ENCODE measurements around the gene GPC6. TPM values are rescaled to one million over a fixed set of nuclear protein-coding genes. Genes with fewer than 3 reads are reported as not detected.

The GPC6 gene
- total and polyA plus RNA-seq, 12 donors = 0.15 to 5.4 (median 2.5) TPM

DNA sequence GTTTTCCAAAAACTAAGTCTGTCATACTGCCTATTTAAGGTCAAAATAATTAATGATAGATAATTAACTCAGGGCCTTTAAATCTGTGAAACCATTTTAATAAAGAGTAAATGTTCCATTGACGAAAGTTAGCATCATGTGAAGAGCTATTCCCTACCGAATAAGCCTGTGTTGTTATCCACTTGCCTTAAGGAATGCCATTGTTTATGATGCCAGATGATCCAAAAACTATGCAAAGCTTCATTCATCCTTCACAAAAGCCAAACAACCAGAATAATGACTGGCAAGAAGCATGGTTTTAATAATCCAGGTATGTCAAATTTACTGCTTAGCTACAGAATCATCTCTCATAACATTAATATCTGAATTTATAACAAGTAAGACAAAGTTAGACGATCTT is 6.5 kb upstream of the GPC6 start:
- no peak overlapping the region for H3K4me3 ChIP-seq
- ATAC-seq = no peak
- no peak for TF ChIP-seq CTCF (IDR thresholded peaks at IDR 0.05)
- intact Hi-C loops (cut with DNase I) = no loop called here
- no peaks in the 10 kb centered on the region for H3K9me3 ChIP-seq
- no peaks in the 10 kb centered on the region for H3K36me3 ChIP-seq
- WGBS, 2 donors = 50 to 55% methylated on average over 3 of the region's 3 CpGs
- H3K27ac ChIP-seq = no peak overlapping the region
- DNase-seq = no peak
- H3K27me3 ChIP-seq = no peaks in the 10 kb centered on the region
- no peaks in the 10 kb centered on the region for H3K4me1 ChIP-seq

DNA sequence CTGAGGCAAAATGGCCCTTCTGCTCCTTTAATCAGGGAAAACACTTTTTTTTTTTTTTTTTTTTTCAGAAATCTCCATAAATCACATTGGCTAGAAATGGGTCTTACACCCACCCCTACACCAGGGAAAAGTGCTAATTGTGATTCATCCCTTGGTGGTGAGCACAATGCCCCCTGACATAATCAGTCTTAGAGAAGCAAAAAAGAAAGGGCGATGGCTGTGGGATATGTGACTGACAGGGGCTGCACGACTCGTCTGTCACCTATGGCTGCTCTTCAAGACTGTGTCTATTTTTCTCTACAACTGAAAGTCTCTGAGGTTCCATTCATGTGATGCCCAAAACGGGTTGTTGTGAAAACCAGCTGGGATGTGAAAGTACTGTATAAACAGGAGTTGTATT is 3.6 kb upstream of the GPC6 start:
- DNase-seq = no peak
- H3K9me3 ChIP-seq = no peaks in the 10 kb centered on the region
- ATAC-seq = no peak
- WGBS, 2 donors = 83 to 90% methylated on average over 4 of the region's 4 CpGs
- intact Hi-C loops (cut with DNase I) = no loop called here
- H3K4me1 ChIP-seq = peaks cover 0 to 12% (median 0%) of the 10 kb centered on the region in 9 donors
- no peaks in the 10 kb centered on the region for H3K36me3 ChIP-seq
- H3K27me3 ChIP-seq = peaks cover 0 to 24% (median 21%) of the 10 kb centered on the region in 7 donors
- no peak overlapping the region for H3K27ac ChIP-seq
- no peak for TF ChIP-seq CTCF (IDR thresholded peaks at IDR 0.05)
- no peak overlapping the region for H3K4me3 ChIP-seq

DNA sequence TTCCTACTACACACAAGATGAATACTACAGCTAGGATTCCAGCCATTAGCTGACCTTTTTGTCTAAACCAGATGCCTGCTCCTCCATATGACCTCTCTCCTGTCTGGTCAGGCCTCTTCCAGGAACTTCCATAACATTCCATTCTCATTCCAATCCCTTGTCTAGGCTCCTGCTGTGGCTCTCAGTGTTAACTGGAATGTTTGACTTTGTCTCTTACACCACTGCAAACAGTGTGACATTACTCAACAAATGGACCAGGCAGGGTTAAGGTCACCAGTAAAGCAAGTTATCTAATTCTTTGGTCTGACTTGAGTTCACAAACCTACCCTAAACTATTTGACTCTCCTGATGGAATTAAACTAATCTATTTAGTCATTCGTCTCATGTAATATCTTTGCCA is 2.1 kb upstream of the GPC6 start:
- no peak for TF ChIP-seq CTCF (IDR thresholded peaks at IDR 0.05)
- no peaks in the 10 kb centered on the region for H3K36me3 ChIP-seq
- peaks cover 0 to 38% (median 36%) of the 10 kb centered on the region in 7 donors for H3K27me3 ChIP-seq
- peaks cover 0 to 16% (median 0%) of the 10 kb centered on the region in 9 donors for H3K4me1 ChIP-seq
- no peak overlapping the region for H3K27ac ChIP-seq
- H3K4me3 ChIP-seq = no peak overlapping the region
- intact Hi-C loops (cut with DNase I) = no loop called here
- DNase-seq (no peak), ATAC-seq (no peak)
- H3K9me3 ChIP-seq = no peaks in the 10 kb centered on the region
- 75 to 93% methylated on average over 1 of the region's 1 CpG for WGBS, 2 donors

- Histone ChIP-seq H3K9me3 (no peaks in the 10 kb centered on the region), H3K27me3 (peaks cover 0 to 49% (median 41%) of the 10 kb centered on the region in 7 donors), H3K27ac (no peak overlapping the region), H3K36me3 (no peaks in the 10 kb centered on the region), H3K4me1 (peaks cover 0 to 16% (median 0%) of the 10 kb centered on the region in 9 donors), H3K4me3 (no peak overlapping the region)
- ATAC-seq (no peak), DNase-seq (no peak)
- TF ChIP-seq CTCF (IDR thresholded peaks at IDR 0.05) = no peak
- WGBS, 2 donors = 83 to 84% methylated on average over 2 of the region's 2 CpGs
- intact Hi-C loops (cut with DNase I) = no loop called here
Measured at GRCh38 chr13:93225610-93226009, 997 bp upstream of the GPC6 start.

Data from heart right ventricle (tissue), 16 donors.